ENCODE data around the gene RIPK4.
"Not testable (repeated sequence)": the region's sequence is repeated elsewhere in the genome, so short reads cannot be mapped to it uniquely, and the experiment has no call there.

RIPK4 gene

DNA sequence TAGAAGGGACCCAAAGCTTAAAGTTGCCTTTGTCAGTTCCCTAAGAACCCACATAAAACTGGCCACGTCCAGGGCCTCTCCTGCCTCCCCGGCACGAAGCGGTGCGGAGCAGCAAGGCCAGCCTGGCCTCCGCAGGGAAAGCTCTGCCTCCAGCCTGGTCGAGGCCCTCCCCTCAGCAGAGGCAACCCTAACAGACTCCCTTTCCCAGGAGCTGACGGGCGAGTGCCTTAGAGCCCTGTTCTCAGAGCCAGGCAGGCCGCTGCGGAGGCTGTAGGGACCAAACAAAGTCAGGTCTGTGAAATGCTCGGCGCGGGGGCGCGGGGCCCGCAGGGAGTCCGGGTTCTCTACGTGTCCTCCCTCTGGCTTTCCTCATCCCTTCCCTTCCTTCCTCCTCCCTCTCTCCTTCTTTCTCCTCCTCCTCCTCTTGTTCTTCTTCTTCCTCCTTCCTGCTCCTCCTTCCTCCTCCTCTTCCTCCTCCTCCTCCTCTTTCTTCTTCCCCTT lies 40.7 kb downstream of the RIPK4 start:
- no peak for DNase-seq (ENCODE audit: low read depth, low spot score)
- no peak overlapping the region for H3K4me3 ChIP-seq (ENCODE audit: low read depth, low read length)
- TF ChIP-seq, protein P1, sequence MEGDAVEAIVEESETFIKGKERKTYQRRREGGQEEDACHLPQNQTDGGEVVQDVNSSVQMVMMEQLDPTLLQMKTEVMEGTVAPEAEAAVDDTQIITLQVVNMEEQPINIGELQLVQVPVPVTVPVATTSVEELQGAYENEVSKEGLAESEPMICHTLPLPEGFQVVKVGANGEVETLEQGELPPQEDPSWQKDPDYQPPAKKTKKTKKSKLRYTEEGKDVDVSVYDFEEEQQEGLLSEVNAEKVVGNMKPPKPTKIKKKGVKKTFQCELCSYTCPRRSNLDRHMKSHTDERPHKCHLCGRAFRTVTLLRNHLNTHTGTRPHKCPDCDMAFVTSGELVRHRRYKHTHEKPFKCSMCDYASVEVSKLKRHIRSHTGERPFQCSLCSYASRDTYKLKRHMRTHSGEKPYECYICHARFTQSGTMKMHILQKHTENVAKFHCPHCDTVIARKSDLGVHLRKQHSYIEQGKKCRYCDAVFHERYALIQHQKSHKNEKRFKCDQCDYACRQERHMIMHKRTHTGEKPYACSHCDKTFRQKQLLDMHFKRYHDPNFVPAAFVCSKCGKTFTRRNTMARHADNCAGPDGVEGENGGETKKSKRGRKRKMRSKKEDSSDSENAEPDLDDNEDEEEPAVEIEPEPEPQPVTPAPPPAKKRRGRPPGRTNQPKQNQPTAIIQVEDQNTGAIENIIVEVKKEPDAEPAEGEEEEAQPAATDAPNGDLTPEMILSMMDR (IDR thresholded peaks at IDR 0.05; ENCODE audit: low read depth, low read length): no peak
- in situ Hi-C loops (cut with HindIII; ENCODE audit: low sequenced_read_pairs): no loop called here

DNA sequence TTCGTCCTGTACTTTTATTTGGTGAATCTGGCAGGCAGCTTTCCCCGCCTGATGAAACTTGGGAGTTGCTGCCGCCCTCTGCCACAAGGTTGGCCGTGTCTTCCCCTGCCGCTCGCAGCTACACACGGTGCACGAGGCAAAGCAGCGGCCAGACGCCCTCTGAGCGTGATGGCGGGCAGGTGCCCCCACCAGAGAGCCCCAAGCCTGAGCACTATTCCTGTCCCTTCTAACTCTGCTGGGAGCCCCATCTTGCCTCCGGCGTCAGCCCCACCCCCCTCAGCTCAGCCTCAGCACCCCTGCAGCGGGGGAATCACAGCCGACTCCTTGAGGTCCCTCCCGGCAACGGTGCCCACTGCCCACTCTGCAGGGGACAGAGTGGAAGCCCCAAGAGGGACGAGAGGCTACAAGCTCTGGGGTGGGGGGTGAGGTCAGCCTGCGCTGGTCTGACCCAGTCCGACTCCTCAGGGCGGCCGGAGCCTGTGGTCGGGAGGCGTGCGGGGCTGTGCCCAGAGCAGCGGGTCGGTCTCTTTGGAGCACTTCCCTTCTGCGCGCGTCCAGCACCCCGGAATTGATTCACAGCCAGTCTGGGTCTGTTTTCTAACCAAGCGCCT lies 41.3 kb downstream of the RIPK4 start:
- in situ Hi-C loops (cut with HindIII; ENCODE audit: low sequenced_read_pairs): no loop called here
- TF ChIP-seq, protein P1 (IDR thresholded peaks at IDR 0.05; ENCODE audit: low read depth, low read length): no peak
- peak; percentile 2 for DNase-seq (ENCODE audit: low read depth, low spot score)

DNA sequence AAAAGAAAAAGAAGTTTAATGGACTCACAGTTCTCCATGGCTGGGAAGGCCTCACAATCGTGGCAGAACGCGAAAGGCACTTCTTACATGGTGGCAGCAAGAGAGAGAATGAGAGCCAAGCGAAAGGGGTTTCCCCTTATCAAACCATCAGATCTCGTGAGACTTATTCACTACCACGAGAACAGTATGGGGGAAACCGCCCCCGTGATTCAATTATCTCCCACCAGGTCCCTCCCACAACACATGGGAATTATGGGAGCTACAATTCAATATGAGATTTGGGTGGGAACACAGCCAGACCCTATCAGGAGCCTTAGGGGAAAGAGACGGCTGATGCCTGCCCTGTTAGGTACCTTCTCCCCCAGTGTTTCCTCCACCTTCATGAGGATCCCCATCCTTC lies 43.0 kb downstream of the RIPK4 start:
- in situ Hi-C loops (cut with HindIII; ENCODE audit: low sequenced_read_pairs); H3K4me3 ChIP-seq (ENCODE audit: low read depth, low read length); DNase-seq (ENCODE audit: low read depth, low spot score): not testable (repeated sequence)

More for the DNA sequence above, 41.3 kb downstream of the RIPK4 start:
- no peak overlapping the region for H3K4me3 ChIP-seq (ENCODE audit: low read depth, low read length)

DNA sequence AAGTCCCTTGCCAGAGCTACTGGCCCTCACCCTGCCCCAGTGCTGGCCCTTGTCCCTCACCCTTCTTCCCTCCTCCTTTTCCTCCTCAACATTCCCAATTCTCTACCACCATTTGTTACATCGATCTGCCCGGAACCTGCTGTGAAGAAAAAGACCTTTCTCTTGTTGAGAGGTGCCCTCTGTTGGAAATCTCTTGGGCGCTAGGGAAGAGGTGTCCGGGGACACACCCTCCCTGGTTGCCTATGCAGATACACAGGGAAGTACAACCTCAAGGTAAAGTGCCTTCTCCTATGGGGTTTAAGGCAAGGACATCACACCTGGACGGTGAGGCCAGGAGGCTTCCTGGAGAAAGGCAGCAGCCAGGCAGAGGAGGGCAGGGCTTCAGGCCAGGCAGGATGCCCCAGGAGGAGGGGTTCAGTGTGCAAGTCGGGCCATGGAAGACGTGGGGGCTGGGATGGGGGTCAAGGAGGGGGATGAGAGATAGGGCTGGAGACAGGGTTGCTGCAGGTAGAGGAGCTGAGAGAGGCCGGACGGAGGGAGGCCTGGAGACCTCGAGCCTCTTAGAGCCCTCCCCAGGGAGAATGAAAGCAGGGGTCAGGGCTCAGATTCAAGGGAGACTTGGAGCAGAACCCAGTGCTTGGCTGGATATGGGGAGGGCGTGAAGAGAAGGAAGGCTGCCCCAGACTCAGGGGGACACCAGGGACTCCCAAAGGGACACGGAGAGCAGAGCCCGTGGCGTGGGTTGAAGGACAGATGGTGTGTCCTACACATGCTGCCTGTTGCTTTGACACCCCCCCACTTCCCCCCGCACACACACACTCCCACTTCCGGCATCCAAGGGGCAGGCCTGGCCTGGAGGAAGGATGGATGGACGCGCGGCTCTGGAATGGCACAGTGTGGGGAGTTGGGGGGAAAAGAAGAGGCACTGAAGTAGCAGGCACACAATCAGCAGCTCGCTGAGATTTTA lies 44.5 kb downstream of the RIPK4 start:
- TF ChIP-seq, protein P1 (IDR thresholded peaks at IDR 0.05; ENCODE audit: low read depth, low read length): no peak
- in situ Hi-C loops (cut with HindIII; ENCODE audit: low sequenced_read_pairs): no loop called here
- no peak for DNase-seq (ENCODE audit: low read depth, low spot score)
- H3K4me3 ChIP-seq (ENCODE audit: low read depth, low read length): no peak overlapping the region

DNA sequence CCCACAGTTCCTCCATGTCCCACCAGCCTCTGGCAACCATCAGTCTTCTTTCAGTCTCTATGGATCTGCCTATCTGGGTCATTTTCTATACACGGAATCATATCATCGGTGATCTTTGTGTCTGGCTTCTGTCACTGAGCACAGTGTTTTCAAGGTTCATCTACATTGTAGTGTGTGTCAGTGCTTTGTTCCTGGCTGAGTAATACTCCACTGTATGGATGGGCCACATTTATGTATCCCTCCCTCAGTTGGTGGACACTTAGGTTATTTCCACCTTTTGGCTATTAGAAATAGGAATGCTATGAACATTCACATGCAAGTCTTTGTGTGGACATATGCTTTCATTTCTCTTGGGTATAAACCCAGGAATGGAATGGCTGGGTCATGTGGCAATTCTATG lies 46.6 kb downstream of the RIPK4 start:
- in situ Hi-C loops (cut with HindIII; ENCODE audit: low sequenced_read_pairs): no loop called here
- no peak for DNase-seq (ENCODE audit: low read depth, low spot score)
- no peak overlapping the region for H3K4me3 ChIP-seq (ENCODE audit: low read depth, low read length)
- TF ChIP-seq, protein P1 (IDR thresholded peaks at IDR 0.05; ENCODE audit: low read depth, low read length): no peak

DNA sequence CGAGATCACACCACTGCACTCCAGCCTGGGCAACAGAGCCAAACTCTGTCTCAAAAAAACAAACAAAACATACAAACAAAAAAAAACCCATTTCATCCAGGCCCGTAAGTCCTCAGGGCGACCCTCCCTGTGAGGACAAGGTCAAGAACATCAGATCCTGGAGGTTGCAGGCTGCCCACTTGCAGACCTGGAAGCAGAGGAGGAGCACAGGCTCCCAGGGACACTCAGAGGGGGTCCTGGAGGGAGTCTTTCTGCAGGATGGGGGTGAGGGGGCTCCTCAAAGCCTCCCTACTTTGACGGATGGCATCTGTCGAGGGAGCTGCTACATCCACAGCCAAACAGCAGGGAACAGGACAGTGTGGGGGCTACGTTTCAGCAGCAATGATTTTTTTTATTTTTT lies 47.2 kb downstream of the RIPK4 start:
- DNase-seq (ENCODE audit: low read depth, low spot score): no peak
- TF ChIP-seq, protein P1 (IDR thresholded peaks at IDR 0.05; ENCODE audit: low read depth, low read length): no peak
- in situ Hi-C loops (cut with HindIII; ENCODE audit: low sequenced_read_pairs): no loop called here
- H3K4me3 ChIP-seq (ENCODE audit: low read depth, low read length): no peak overlapping the region

All from astrocyte of the spinal cord (primary cell).